K562 (cell line): ENCODE data around the gene DVL3. TPM values are rescaled to one million over a fixed set of nuclear protein-coding genes. Genes with fewer than 3 reads are reported as not detected.

Source experiments
- ARNT ChIP-seq, 2 experiments: fragments of 450-650 bp; IDR thresholded peaks; 2 replicates each; pipeline ENCODE4 v1.6.1; 2016; ENCODE audit warnings: mild to moderate bottlenecking in 1 of 2
- CC2D1A ChIP-seq: fragments of 450-650 bp; IDR thresholded peaks from 2 replicates; pipeline ENCODE4 v1.6.1; 2017; ENCODE audit warnings: mild to moderate bottlenecking
- CREB3L1 ChIP-seq: fragments of 450-650 bp; IDR thresholded peaks from 2 replicates; pipeline ENCODE4 v1.6.1; 2014; ENCODE audit warnings: low read depth, mild to moderate bottlenecking, moderate library complexity, borderline replicate concordance
- DLX4 ChIP-seq: fragments of 250-450 bp; sonication (Bioruptor Pico); IDR thresholded peaks from 2 replicates; pipeline ENCODE4 v1.6.1; 2021; ENCODE audit warnings: mild to moderate bottlenecking
- E2F8 ChIP-seq: fragments of 450-650 bp; IDR thresholded peaks from 2 replicates; pipeline ENCODE4 v1.7.1; 2018; ENCODE audit warnings: mild to moderate bottlenecking, low read depth; ENCODE audit not compliant: partially characterized antibody
- ERF ChIP-seq: fragments of 450-650 bp; formaldehyde crosslinking; IDR thresholded peaks from 2 replicates; pipeline ENCODE4 v1.4.0; 2020; ENCODE audit warnings: mild to moderate bottlenecking, mixed read lengths
- ETV5 ChIP-seq: sonication (generic); formaldehyde crosslinking; IDR thresholded peaks from 2 replicates; pipeline ENCODE4 v1.4.0; 2020; ENCODE audit warnings: low read depth, mild to moderate bottlenecking, missing genetic modification reagents
- NCOA6 ChIP-seq: fragments of 450-650 bp; IDR thresholded peaks from 2 replicates; pipeline ENCODE4 v1.6.1; 2017; ENCODE audit warnings: mild to moderate bottlenecking
- NR2C2 ChIP-seq, 2 experiments: fragments of 200-800 bp in 1 of 2; sonication (Bioruptor generic) in 1 of 2; sonication (generic) in 1 of 2; formaldehyde crosslinking in 1 of 2; IDR thresholded peaks; 2 replicates each; pipeline versions ENCODE4 v1.6.1 to v1.8.0; 2016 to 2022; ENCODE audit warnings: mild to moderate bottlenecking in 1 of 2, missing compliant biosample characterization in 1 of 2, missing genetic modification characterization in 1 of 2, missing genetic modification reagents in 1 of 2
- NR3C1 ChIP-seq: sonication (generic); formaldehyde crosslinking; IDR thresholded peaks from 2 replicates; pipeline ENCODE4 v1.8.1; 2022; ENCODE audit warnings: missing genetic modification reagents
- RBM39 ChIP-seq: fragments of 200-400 bp; formaldehyde crosslinking; optimal IDR thresholded peaks from 2 replicates; pipeline ENCODE3; 2018; ENCODE audit warnings: low read depth, low read length
- ZNF318 ChIP-seq, 2 experiments: fragments of 450-650 bp; IDR thresholded peaks; 2 replicates each; pipeline ENCODE4 v1.6.1; 2016; ENCODE audit warnings: mild to moderate bottlenecking in 2 of 2, borderline replicate concordance in 1 of 2, low read depth in 1 of 2, moderate library complexity in 1 of 2
- ZNF445 ChIP-seq: fragments of 250-450 bp; sonication (Bioruptor Pico); IDR thresholded peaks from 2 replicates; pipeline ENCODE4 v1.4.0; 2020; ENCODE audit warnings: low read depth, mild to moderate bottlenecking, moderate library complexity
- polyA plus RNA-seq, 8 experiments: library from polyadenylated mRNA; depleted of rRNA in 4 of 8; stranded (reverse) in 5 of 8; unstranded in 3 of 8; fragments of >200 nt; fragmentation: Nextera tagmentation in 2 of 8; fragmentation: Illumina TruSeq in 1 of 8; extraction: Ambion mirVana in 2 of 8; extraction: Trizol in 1 of 8; gene quantifications; 2 replicates each; pipeline versions ENCODE4 v1.2.1 to v1.2.3, GENCODE V29; 2011 to 2014; ENCODE audit warnings: inconsistent platforms in 1 of 8, missing spikeins in 1 of 8
- total RNA-seq, 7 experiments: library from RNA; depleted of rRNA in 6 of 7; stranded (reverse); fragments of >200 nt in 6 of 7; fragmentation: Illumina TruSeq in 2 of 7; extraction: Trizol in 2 of 7; gene quantifications; 2 replicates each; pipeline versions ENCODE4 v1.2.1 to v1.2.3, GENCODE V29; 2011 to 2021; ENCODE audit warnings: low replicate concordance in 1 of 7

The DVL3 gene
- total and polyA plus RNA-seq, 9 of the 15 experiments (the other 6 are each of a cell fraction or from before 2014, with no cell fraction given), result 3.1 to 57.9 (median 20.1) TPM

- TF ChIP-seq ARNT (IDR thresholded peaks at IDR 0.05) (peak; percentile 36 to 63; a peak in 2 of 4 replicates), NR3C1 (CRISPR knock-in tag) (no peak), E2F8 (peak; percentile 17), ZNF445 (CRISPR knock-in tag) (no peak), NR2C2 (CRISPR knock-in tag; IDR thresholded peaks at IDR 0.05) (no peak), NR2C2 (tag; IDR thresholded peaks at IDR 0.05) (peak; percentile 62), ZNF318 (IDR thresholded peaks at IDR 0.05; ENCODE audit: borderline replicate concordance in 1 of 2, low read depth in 1 of 2) (0 out of 4 replicates have a peak, but pooled peaks of 1 of the 2 experiments have one; percentile 55), CREB3L1 (peak; percentile 99), ETV5 (peak; percentile 70), NCOA6 (0 out of 2 replicates have a peak, but pooled peaks have one; percentile 11), RBM39 (peak; percentile 30), CC2D1A (no peak), ERF (CRISPR knock-in tag) (no peak), DLX4 (no peak)
These were observed 21.1 kb upstream of the DVL3 start (continued) for GRCh38 chr3:184133840-184134745.
